Stimulated activated naive CD8-positive, alpha-beta T cell treated with anti-CD3 and anti-CD28 coated beads, Interleukin-15, Interleukin-2, amounts not matched to agents 100 U/mL and 50 U/mL, for 24 hours (primary cell): Measurements from ENCODE around the gene CCNY.
"Not testable (repeated sequence)": the region's sequence is repeated elsewhere in the genome, so short reads cannot be mapped to it uniquely, and the experiment has no call there.

Experiments used
- ATAC-seq: fragments of 150-1000 bp; cut with Tn5 transposase; one replicate; pipeline ENCODE4 v1.10.0; 2021
- DNase-seq: peaks from one replicate; pipeline ENCODE4 v3.0.0; 2021

Gene CCNY

GRCh38 chr10:35382096-35382495 lies 45.8 kb downstream of the CCNY start:
- ATAC-seq = no peak
- DNase-seq = no peak

GRCh38 chr10:35384265-35384868 lies 48.1 kb downstream of the CCNY start:
- no peak for DNase-seq

DNA sequence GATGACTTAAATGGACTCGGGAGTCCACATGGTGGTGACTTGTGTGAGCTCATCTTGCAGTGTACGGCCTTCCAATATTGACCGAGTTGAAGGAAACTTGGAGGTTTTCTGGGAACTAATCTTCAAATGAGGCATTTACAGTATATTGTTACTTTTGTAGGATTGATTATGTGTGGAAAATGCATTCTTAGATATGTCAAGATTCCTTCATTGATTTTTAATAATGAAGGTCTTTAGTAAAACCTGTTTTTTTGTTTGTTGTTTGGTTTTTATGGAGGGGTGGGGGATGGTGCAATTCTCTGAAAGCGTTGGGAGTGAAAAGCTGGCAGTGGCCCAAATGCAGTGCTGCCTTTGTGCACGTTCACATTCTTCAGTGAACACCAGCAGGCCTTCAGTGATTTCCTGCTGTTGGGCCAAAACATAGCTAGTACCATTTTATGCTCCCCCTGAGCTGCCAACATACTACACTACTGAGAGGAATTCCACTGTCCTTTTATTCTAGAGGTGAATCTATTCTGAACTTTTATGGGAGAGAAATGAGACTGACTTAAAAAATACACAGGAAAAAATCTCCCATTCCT lies 50.4 kb downstream of the CCNY start:
- ATAC-seq (no peak), DNase-seq (no peak)

More at GRCh38 chr10:35384265-35384868, 48.1 kb downstream of the CCNY start:
- no peak for ATAC-seq

GRCh38 chr10:35387768-35388167 lies 51.5 kb downstream of the CCNY start:
- no peak for ATAC-seq

GRCh38 chr10:35388197-35388596 lies 51.9 kb downstream of the CCNY start:
- DNase-seq = no peak
- peak; percentile 57 for ATAC-seq

More at GRCh38 chr10:35387768-35388167, 51.5 kb downstream of the CCNY start:
- no peak for DNase-seq

- DNase-seq (no peak), ATAC-seq (no peak)
Measured at GRCh38 chr10:35388682-35389081, 52.4 kb downstream of the CCNY start.

- DNase-seq = no peak
Measured at GRCh38 chr10:35390161-35390840, 54.0 kb downstream of the CCNY start.

GRCh38 chr10:35390843-35391152 lies 54.5 kb downstream of the CCNY start:
- ATAC-seq (no peak), DNase-seq (no peak)

More at GRCh38 chr10:35390161-35390840, 54.0 kb downstream of the CCNY start:
- ATAC-seq = no peak

DNA sequence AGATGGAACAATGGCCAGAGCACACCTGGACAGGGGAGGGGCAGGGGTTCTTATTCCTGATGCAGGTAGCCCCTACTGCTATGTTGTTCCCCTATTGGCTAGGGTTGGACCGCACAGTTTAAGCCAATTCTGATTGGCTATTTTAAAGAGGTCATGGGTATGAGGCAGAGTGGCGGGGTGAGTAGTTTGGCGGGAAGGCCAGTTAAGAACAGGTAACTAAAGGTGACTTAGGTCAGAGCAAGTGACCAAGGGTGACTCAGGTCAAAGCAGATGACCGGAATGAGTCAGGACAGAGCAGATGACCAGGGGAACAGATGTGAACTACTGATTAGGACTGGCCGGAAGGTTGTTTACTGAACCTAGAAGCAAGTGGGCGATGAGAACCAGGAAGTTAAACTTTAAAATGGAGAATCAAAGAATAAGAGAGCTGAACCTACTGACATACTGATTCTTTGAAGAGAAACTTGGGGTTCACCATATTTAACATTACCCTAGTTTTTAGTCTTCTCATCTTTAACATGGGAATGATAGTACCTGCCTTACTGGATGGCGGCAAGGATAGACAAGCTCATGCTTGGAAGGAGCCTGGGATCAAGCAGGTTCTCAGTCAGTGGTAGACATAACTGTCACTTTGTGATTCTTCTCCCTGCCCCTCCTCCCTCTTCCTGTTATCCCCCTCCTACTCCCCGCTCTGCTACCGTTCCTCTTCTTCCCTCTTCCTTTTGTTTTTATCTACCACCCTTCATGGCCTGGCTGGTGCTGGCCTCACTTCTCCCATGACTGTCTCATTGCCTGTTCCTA lies 55.0 kb downstream of the CCNY start:
- DNase-seq (no peak), ATAC-seq (no peak)

DNA sequence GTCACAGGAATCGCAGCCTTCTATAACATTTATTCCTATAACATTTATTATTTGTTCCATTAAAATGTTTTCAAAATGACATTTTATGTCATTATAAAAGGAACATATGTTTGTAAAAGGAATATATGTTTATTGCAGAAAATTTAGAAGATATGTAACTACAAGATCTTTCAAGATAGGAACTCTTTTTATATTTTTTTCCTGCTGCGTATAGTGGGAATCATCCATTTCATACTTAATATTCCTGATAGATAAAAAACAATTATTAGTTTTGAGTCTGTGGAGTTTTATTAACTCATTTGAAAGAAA lies 55.6 kb downstream of the CCNY start:
- DNase-seq = no peak
- ATAC-seq = no peak

DNA sequence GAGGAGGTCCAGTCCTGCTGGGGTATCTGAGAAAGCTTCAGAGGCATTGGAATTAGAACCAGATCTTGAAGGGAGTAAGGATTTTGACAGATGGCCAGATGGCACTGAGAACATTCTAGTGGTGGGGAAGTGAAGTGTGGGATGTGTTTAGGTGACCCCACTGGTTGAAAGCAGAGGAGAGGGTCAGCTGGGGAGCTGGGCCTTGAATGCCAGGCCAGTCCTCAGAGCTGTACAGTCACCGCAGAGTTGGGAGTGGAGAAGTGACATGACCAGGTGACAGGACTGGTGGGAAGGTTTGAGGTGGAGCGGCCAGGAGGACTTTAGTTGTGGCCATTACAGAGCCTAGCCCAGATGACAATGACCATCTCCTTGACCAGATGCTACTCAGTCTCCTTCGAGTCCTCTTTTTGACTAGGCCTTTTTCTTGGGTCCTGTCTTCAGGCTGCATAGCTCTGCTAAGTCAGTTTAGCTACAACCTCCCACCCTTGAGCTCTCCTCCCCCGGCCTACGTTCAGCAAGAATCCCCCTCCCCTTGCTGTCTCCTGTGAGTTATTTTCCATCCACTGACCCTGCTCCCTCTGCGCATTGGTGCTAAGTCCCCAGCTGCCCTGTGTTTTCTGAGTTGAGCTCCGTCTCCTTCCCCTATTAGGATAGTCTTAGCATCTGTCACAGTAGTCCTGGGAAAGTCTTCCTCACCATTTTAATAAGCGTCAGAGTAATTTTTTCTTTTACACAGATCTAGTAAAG lies 56.3 kb downstream of the CCNY start:
- DNase-seq = no peak
- ATAC-seq = no peak

DNA sequence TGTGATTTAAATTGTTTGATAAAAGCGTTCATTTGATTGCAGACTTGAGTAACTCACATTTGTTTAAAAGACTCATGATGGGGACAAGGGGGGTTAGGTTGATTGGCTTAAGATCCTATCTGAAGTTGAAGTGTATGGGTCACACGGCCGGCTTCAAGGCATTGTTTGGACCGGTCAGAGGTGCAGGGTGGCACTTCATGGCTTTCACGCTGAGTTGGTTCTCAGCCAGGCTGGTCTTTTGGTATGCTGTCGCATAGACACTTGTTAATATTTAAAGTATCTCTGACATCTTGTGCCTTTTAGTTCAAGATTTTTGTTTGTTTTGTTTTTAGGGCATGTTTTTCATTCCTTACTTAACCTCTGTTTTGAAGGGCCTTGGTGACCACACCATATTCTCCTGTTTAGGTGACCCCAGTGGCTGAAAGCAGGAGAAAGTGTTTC lies 58.1 kb downstream of the CCNY start:
- no peak for DNase-seq
- ATAC-seq = no peak

DNA sequence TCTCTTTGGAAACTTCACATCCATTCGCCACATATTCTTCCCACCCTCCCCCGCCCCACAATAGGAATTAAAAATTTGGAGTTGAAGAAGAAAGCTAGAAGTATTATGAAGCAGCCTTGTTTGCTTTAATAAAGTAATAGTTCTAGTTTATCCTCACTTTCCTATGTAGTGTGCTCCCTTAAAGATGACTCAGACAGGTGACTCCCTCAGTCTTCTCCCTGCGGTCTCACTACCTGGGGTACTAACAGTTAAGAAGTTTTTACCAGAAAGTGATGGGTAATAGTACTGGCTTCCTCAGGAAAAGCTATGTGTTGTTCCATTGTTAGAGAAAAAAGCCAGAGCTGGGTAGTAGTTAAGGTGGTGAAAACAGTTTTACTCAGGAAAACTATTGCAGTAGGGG lies 58.6 kb downstream of the CCNY start:
- DNase-seq = no peak
- ATAC-seq = no peak

DNA sequence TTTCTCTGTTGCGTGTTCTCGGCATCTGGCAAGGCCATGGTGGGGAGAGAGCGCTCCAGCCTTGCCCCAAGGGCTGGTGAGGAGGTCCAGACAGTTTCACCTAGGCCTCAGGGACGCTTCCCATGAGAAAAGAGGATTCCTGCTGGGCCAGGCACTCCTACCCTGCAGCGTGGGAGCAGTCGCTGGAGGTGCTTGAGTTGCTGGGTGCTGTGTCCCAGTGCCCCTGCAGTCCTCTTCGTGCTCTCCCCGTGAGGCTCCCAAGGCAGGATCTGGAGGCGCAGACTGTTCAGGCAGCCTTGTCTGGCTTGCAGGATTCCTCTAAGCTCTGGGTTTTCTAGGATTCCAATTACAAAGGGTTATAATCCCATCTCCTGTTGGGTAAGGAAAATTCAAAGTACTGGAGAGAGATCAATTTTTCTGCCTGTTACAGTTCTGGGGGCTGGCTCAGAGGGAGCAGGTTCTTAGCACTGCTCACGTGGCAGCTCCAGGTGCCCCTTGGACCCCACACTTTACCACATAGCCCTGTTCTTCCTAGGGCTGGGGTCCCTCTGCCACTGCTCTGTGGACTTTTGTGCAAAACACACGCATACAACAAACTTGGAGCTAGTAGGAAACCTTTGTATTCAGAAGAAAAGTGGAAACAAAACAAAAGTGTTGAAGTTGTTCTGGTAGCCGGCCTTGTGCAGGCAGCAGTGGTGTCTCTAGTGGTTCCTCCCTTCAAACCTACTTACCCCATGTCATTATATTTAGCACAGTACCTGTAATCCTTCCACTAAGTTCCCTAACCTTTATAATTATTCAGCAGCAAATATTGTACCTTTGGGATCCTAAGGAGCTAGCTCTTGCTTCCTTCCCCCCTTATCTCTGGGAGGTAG lies 60.5 kb downstream of the CCNY start:
- DNase-seq (no peak), ATAC-seq (no peak)

- ATAC-seq (no peak), DNase-seq (no peak)
Measured at GRCh38 chr10:35397953-35398352, 61.6 kb downstream of the CCNY start.

- DNase-seq = no peak
- ATAC-seq = no peak
Measured at GRCh38 chr10:35398355-35398754, 62.0 kb downstream of the CCNY start.

DNA sequence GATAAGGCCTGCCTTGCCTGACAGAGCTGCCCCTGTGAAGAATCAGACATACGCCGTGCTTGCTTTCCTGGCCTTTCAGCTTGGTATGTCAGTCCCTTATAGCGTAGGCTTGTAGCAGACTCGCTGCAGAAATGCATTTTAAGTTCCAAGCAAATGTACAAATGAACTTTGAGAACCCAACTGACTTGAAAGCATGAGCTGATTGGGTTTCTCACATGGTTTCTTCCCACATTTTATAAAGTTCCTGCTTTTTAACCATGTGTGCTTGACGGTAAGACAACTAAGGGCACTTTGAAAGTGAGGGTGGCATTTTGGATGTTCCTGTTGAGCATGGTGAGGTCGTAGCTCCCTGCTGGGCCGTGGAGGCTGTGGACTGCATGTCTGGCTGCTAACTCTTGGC lies 62.6 kb downstream of the CCNY start:
- no peak for ATAC-seq
- no peak for DNase-seq

GRCh38 chr10:35399414-35400009 lies 63.2 kb downstream of the CCNY start:
- no peak for DNase-seq
- no peak for ATAC-seq

- DNase-seq = no peak
- ATAC-seq = no peak
Measured at GRCh38 chr10:35400595-35401268, 64.4 kb downstream of the CCNY start.

DNA sequence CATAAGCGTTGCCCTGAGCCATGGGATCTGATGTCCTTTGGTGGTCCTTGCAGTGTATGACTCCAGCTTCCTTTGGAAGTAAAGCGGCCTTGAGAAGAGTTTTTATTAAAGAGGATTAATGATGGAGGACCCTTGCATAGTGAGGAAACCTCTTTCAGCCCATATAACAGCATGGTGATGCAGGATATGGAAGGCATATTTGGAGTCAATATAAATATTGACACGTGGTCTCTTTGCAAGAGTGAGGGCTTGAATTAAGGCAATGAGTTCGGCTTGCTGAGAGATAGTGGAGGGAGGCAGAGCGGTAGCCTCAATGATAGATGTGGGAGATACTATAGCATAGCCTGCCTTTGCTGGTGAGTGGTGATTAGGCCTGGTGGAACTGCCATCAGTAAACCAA lies 67.2 kb downstream of the CCNY start:
- DNase-seq, ATAC-seq: not testable (repeated sequence)
